GM23338 (cell line): ENCODE measurements around the gene SLC2A13. TPM values are rescaled to one million over a fixed set of nuclear protein-coding genes. Genes with fewer than 3 reads are reported as not detected.

Source experiments
- ATAC-seq: fragments of 200-7000 bp; cut with Tn5 transposase; 3 replicates; pipeline ENCODE4 v1.9.1; 2020
- DNase-seq: peaks from one replicate; pipeline ENCODE4 v3.0.0-alpha.2; 2015; ENCODE audit warnings: low spot score
- H2AFZ ChIP-seq: fragments of 200-600 bp; sonication (generic); 2 replicates; pipeline ENCODE4 v1.8.0; 2016; ENCODE audit warnings: antibody characterized with exemption, mild to moderate bottlenecking, moderate library complexity
- H3F3A ChIP-seq: fragments of 200-600 bp; sonication (generic); replicated peaks from 2 replicates; pipeline ENCODE4 v1.8.0; 2017; ENCODE audit warnings: antibody characterized with exemption, mixed run types, low read depth
- H3K27ac ChIP-seq: fragments of 200-600 bp; sonication (generic); 2 replicates; pipeline ENCODE4 v1.6.1; 2016; ENCODE audit warnings: low read depth
- H3K27me3 ChIP-seq: fragments of 200-600 bp; sonication (generic); 2 replicates; pipeline ENCODE4 v1.8.0; 2016; ENCODE audit warnings: mild to moderate bottlenecking, mixed run types, moderate library complexity; ENCODE audit not compliant: insufficient read depth
- H3K36me3 ChIP-seq: fragments of 200-600 bp; sonication (generic); 2 replicates; pipeline ENCODE4 v1.8.0; 2016; ENCODE audit warnings: mild to moderate bottlenecking; ENCODE audit not compliant: insufficient read depth
- H3K4me1 ChIP-seq: fragments of 200-600 bp; sonication (generic); 2 replicates; pipeline ENCODE4 v1.8.0; 2016; ENCODE audit warnings: mild to moderate bottlenecking, moderate library complexity; ENCODE audit not compliant: insufficient read depth
- H3K4me2 ChIP-seq: fragments of 200-600 bp; sonication (generic); 2 replicates; pipeline ENCODE4 v1.7.1; 2017; ENCODE audit warnings: mixed run types
- H3K4me3 ChIP-seq: fragments of 200-600 bp; sonication (generic); 2 replicates; pipeline ENCODE4 v1.6.1; 2016; ENCODE audit warnings: mixed run types
- H3K79me2 ChIP-seq: fragments of 200-600 bp; sonication (generic); replicated peaks from 2 replicates; pipeline ENCODE4 v1.8.0; 2017; ENCODE audit warnings: mild to moderate bottlenecking; ENCODE audit not compliant: insufficient read depth
- H3K9me2 ChIP-seq: fragments of 200-600 bp; sonication (generic); 2 replicates; pipeline ENCODE4 v1.8.0; 2017; ENCODE audit not compliant: insufficient read depth
- H4K20me1 ChIP-seq: fragments of 200-600 bp; sonication (generic); replicated peaks from 2 replicates; pipeline ENCODE4 v1.8.0; 2017; ENCODE audit warnings: mild to moderate bottlenecking; ENCODE audit not compliant: insufficient read depth
- H3K27ac Mint-ChIP-seq: 2 replicates; pipeline ENCODE4 v1.8.0; 2020; ENCODE audit warnings: inconsistent platforms, mild to moderate bottlenecking, moderate library complexity, mixed read lengths
- H3K27me3 Mint-ChIP-seq: 3 replicates; pipeline ENCODE4 v1.8.0; 2022; ENCODE audit warnings: low read depth, mild to moderate bottlenecking, moderate library complexity, mixed read lengths, inconsistent platforms; ENCODE audit not compliant: insufficient read depth, poor library complexity
- H3K36me3 Mint-ChIP-seq: 3 replicates; pipeline ENCODE4 v1.8.0; 2021; ENCODE audit warnings: low read depth, mild to moderate bottlenecking, inconsistent platforms, moderate library complexity, mixed read lengths
- H3K4me1 Mint-ChIP-seq: 3 replicates; pipeline ENCODE4 v1.8.0; 2020; ENCODE audit warnings: mild to moderate bottlenecking, inconsistent platforms, mixed read lengths
- H3K4me3 Mint-ChIP-seq: 3 replicates; pipeline ENCODE4 v1.8.0; 2021; ENCODE audit warnings: moderate library complexity, mild to moderate bottlenecking, inconsistent platforms, mixed read lengths
- H3K9me3 Mint-ChIP-seq: 3 replicates; pipeline ENCODE4 v1.8.0; 2020; ENCODE audit warnings: moderate library complexity, mild to moderate bottlenecking, inconsistent platforms, mixed read lengths
- CREB1 ChIP-seq: fragments of 250-450 bp; sonication (Bioruptor Pico); IDR thresholded peaks from 2 replicates; pipeline ENCODE4 v1.5.0; 2020; ENCODE audit warnings: low read depth, mild to moderate bottlenecking, moderate library complexity
- CTCF ChIP-seq, 2 experiments: fragments of 200-600 bp in 1 of 2; sonication (generic) in 1 of 2; conservative IDR thresholded peaks; 2 replicates each; pipeline versions ENCODE4 v1.5.1 to v1.6.1; 2016 to 2017; ENCODE audit warnings: antibody characterized with exemption in 2 of 2, low read depth in 2 of 2, mild to moderate bottlenecking in 2 of 2, moderate library complexity in 1 of 2
- ETS1 ChIP-seq: IDR thresholded peaks from 2 replicates; pipeline ENCODE4 v1.6.1; 2016; ENCODE audit warnings: antibody characterized with exemption
- EZH2 ChIP-seq: fragments of 200-600 bp; sonication (generic); IDR thresholded peaks from one replicate; pipeline ENCODE4 v1.8.0; 2017; ENCODE audit warnings: antibody characterized with exemption, mild to moderate bottlenecking, low read depth; ENCODE audit not compliant: unreplicated experiment
- EZH2phosphoT487 ChIP-seq: fragments of 200-600 bp; sonication (generic); IDR thresholded peaks from one replicate; pipeline ENCODE4 v1.8.1; 2018; ENCODE audit warnings: antibody characterized with exemption; ENCODE audit not compliant: unreplicated experiment
- JUNB ChIP-seq: IDR thresholded peaks from one replicate; pipeline ENCODE4 v1.6.1; 2016; ENCODE audit warnings: antibody characterized with exemption; ENCODE audit not compliant: unreplicated experiment
- NANOG ChIP-seq: IDR thresholded peaks from 2 replicates; pipeline ENCODE4 v1.6.1; 2016; ENCODE audit warnings: antibody characterized with exemption, borderline replicate concordance
- POLR2AphosphoS5 ChIP-seq: IDR thresholded peaks from 2 replicates; pipeline ENCODE4 v1.6.1; 2016; ENCODE audit warnings: antibody characterized with exemption, low read depth
- ZNF331 ChIP-seq: fragments of 250-450 bp; sonication (Bioruptor Pico); IDR thresholded peaks from 2 replicates; pipeline ENCODE4 v1.5.0; 2020; ENCODE audit warnings: low read depth, mild to moderate bottlenecking, moderate library complexity
- ZNF462 ChIP-seq: fragments of 250-450 bp; sonication (Bioruptor Pico); IDR thresholded peaks from 2 replicates; pipeline ENCODE4 v1.5.0; 2020; ENCODE audit warnings: mild to moderate bottlenecking, moderate library complexity
- polyA plus RNA-seq: library from polyadenylated mRNA; unstranded; fragments of >200 nt; fragmentation: Nextera tagmentation; extraction: Ambion mirVana; gene quantifications from 2 replicates; pipeline ENCODE4 v1.2.1, GENCODE V29; 2016
- total RNA-seq: library from RNA; depleted of rRNA; stranded (reverse); fragments of >200 nt; shearing (Covaris generic); gene quantifications from 2 replicates; pipeline ENCODE4 v1.2.3, GENCODE V29; 2014

The SLC2A13 gene
- total and polyA plus RNA-seq, 2 experiments from 2014 or later = 6.8 to 22.7 TPM

- ATAC-seq = no peak
- TF ChIP-seq EZH2phosphoT487 (no peak), POLR2AphosphoS5 (no peak), ZNF462 (CRISPR knock-in tag) (no peak), ETS1 (no peak), EZH2 (no peak), CTCF (conservative IDR thresholded peaks at IDR 0.05; ENCODE audit: low read depth in 2 of 2) (no peak), ZNF331 (no peak), JUNB (no peak), NANOG (no peak), CREB1 (CRISPR knock-in tag) (no peak)
These were observed 332.6 kb downstream of the SLC2A13 start for GRCh38 chr12:39773266-39773665.

More at GRCh38 chr12:39773266-39773665, 332.6 kb downstream of the SLC2A13 start:
- Histone ChIP-seq H3K79me2 (no peaks in the 10 kb centered on the region), H2AFZ (no peak overlapping the region), H3K4me3 (no peak overlapping the region), H3K27me3 (no peaks in the 10 kb centered on the region), H3K9me2 (0 out of 2 replicates have a peak, but pooled peaks cover 12% of the 10 kb centered on the region), H3K4me1 (no peaks in the 10 kb centered on the region), H4K20me1 (no peaks in the 10 kb centered on the region), H3F3A (no peaks in the 10 kb centered on the region), H3K27ac (no peak overlapping the region), H3K36me3 (no peaks in the 10 kb centered on the region), H3K4me2 (no peak overlapping the region)
- Mint-ChIP-seq H3K36me3 (no peaks in the 10 kb centered on the region), H3K4me3 (no peak overlapping the region), H3K27ac (no peak overlapping the region; the same call in 1 of the 2 replicates), H3K27me3 (no peaks in the 10 kb centered on the region), H3K9me3 (no peaks in the 10 kb centered on the region), H3K4me1 (no peaks in the 10 kb centered on the region)
- no peak for DNase-seq
